ENCODE results near the gene PLXNA4. TPM values are rescaled to one million over a fixed set of nuclear protein-coding genes. Genes with fewer than 3 reads are reported as not detected.

Gene PLXNA4
- total RNA-seq, 4 donors from 2014 or later, result 0.49 to 7.1 (median 2.0) TPM

- TF ChIP-seq CTCF (IDR thresholded peaks at IDR 0.05), result no peak
- no peak for TF ChIP-seq POLR2A (IDR thresholded peaks at IDR 0.05)
- intact Hi-C loops (cut with DNase I), result no loop called here
- WGBS, 2 donors, result 56 to 64% methylated on average over 1 of the region's 1 CpG
Observed at GRCh38 chr7:132388688-132389087, 187.6 kb downstream of the PLXNA4 start.

GRCh38 chr7:132387596-132387995 lies 188.7 kb downstream of the PLXNA4 start:
- no peak for TF ChIP-seq POLR2A (IDR thresholded peaks at IDR 0.05)
- no peak for TF ChIP-seq CTCF (IDR thresholded peaks at IDR 0.05)
- intact Hi-C loops (cut with DNase I), result no loop called here
- no peak for DNase-seq
- peaks cover 3 to 18% (median 10%) of the 10 kb centered on the region in 3 donors for H3K4me1 ChIP-seq
- H3K4me3 ChIP-seq, result no peak overlapping the region
- no peaks in the 10 kb centered on the region for H3K36me3 ChIP-seq
- no peaks in the 10 kb centered on the region for H3K9me3 ChIP-seq
- no peak overlapping the region for H3K27ac ChIP-seq
- H3K27me3 ChIP-seq, result peaks cover 0 to 12% (median 0%) of the 10 kb centered on the region in 4 donors
- WGBS, 2 donors, result 78 to 84% methylated on average over 5 to 6 of the region's 6 CpGs

More at GRCh38 chr7:132388688-132389087, 187.6 kb downstream of the PLXNA4 start:
- Histone ChIP-seq H3K4me1 (peaks cover 3 to 23% (median 10%) of the 10 kb centered on the region in 3 donors), H3K27ac (no peak overlapping the region), H3K27me3 (peaks cover 0 to 9% (median 0%) of the 10 kb centered on the region in 4 donors), H3K4me3 (no peak overlapping the region), H3K36me3 (no peaks in the 10 kb centered on the region), H3K9me3 (no peaks in the 10 kb centered on the region)
- DNase-seq, result no peak

GRCh38 chr7:132386201-132386681 lies 190.0 kb downstream of the PLXNA4 start:
- TF ChIP-seq CTCF (IDR thresholded peaks at IDR 0.05) (no peak), POLR2A (IDR thresholded peaks at IDR 0.05) (no peak)
- Histone ChIP-seq H3K4me3 (no peak overlapping the region), H3K36me3 (no peaks in the 10 kb centered on the region), H3K9me3 (no peaks in the 10 kb centered on the region), H3K27me3 (peaks cover 0 to 20% (median 0%) of the 10 kb centered on the region in 4 donors), H3K4me1 (peaks cover 3 to 15% (median 10%) of the 10 kb centered on the region in 3 donors), H3K27ac (peak overlapping the region in 2 of 4 donors; percentile 29 to 31)
- 2 to 25% methylated on average over 8 of the region's 10 CpGs for WGBS, 2 donors
- DNase-seq, result no peak
- intact Hi-C loops (cut with DNase I), result no loop called here

- TF ChIP-seq CTCF (IDR thresholded peaks at IDR 0.05) (no peak), POLR2A (IDR thresholded peaks at IDR 0.05) (no peak)
- DNase-seq, result no peak
- no peaks in the 10 kb centered on the region for H3K9me3 ChIP-seq
- intact Hi-C loops (cut with DNase I), result no loop called here
- H3K4me3 ChIP-seq, result no peak overlapping the region
- peaks cover 7 to 16% (median 7%) of the 10 kb centered on the region in 3 donors for H3K4me1 ChIP-seq
- H3K27ac ChIP-seq, result no peak overlapping the region
- H3K36me3 ChIP-seq, result no peaks in the 10 kb centered on the region
- peaks cover 0 to 23% (median 0%) of the 10 kb centered on the region in 4 donors for H3K27me3 ChIP-seq
- WGBS, 2 donors, result 51 to 63% methylated on average over 2 of the region's 2 CpGs
Observed at GRCh38 chr7:132383962-132384361, 192.3 kb downstream of the PLXNA4 start.

GRCh38 chr7:132381742-132382472 lies 194.4 kb downstream of the PLXNA4 start:
- TF ChIP-seq CTCF (IDR thresholded peaks at IDR 0.05), result no peak
- TF ChIP-seq POLR2A (IDR thresholded peaks at IDR 0.05), result no peak
- DNase-seq, result no peak
- H3K4me1 ChIP-seq, result peaks cover 7 to 23% (median 7%) of the 10 kb centered on the region in 3 donors
- H3K9me3 ChIP-seq, result no peaks in the 10 kb centered on the region
- intact Hi-C loops (cut with DNase I), result no loop called here
- WGBS, 2 donors, result 31 to 59% methylated on average over 7 to 8 of the region's 9 CpGs
- no peak overlapping the region for H3K27ac ChIP-seq
- H3K27me3 ChIP-seq, result peaks cover 0 to 23% (median 0%) of the 10 kb centered on the region in 4 donors
- no peak overlapping the region for H3K4me3 ChIP-seq
- H3K36me3 ChIP-seq, result no peaks in the 10 kb centered on the region
